GM21390 (cell line): ENCODE measurements around the gene GOLGA6L7.
"Not testable (repeated sequence)": the region's sequence is repeated elsewhere in the genome, so short reads cannot be mapped to it uniquely, and the experiment has no call there.

ENCODE experiments used
- ATAC-seq: cut with Tn5 transposase; IDR thresholded peaks from one replicate; pipeline ENCODE4 v1.9.1; 2021; ENCODE audit not compliant: unreplicated experiment

Gene GOLGA6L7

GRCh38 chr15:28847959-28848358 is 485 bp downstream of the GOLGA6L7 start:
- not testable (repeated sequence) for ATAC-seq

- ATAC-seq: not testable (repeated sequence)
Observed at GRCh38 chr15:28847247-28847646, 1.2 kb downstream of the GOLGA6L7 start.

- not testable (repeated sequence) for ATAC-seq
Observed at GRCh38 chr15:28844147-28844546, 4.3 kb downstream of the GOLGA6L7 start.

- not testable (repeated sequence) for ATAC-seq
Observed at GRCh38 chr15:28843520-28843919, 4.9 kb downstream of the GOLGA6L7 start.

GRCh38 chr15:28842210-28842609 is 6.2 kb downstream of the GOLGA6L7 start:
- not testable (repeated sequence) for ATAC-seq

- not testable (repeated sequence) for ATAC-seq
Observed at GRCh38 chr15:28840285-28840684, 8.2 kb downstream of the GOLGA6L7 start.

GRCh38 chr15:28834957-28835585 is 13.4 kb downstream of the GOLGA6L7 start:
- not testable (repeated sequence) for ATAC-seq

GRCh38 chr15:28831897-28832587 is 16.4 kb downstream of the GOLGA6L7 start:
- ATAC-seq: not testable (repeated sequence)

- ATAC-seq: not testable (repeated sequence)
Observed at GRCh38 chr15:28821420-28821819, 27.0 kb downstream of the GOLGA6L7 start.

- not testable (repeated sequence) for ATAC-seq
Observed at GRCh38 chr15:28819930-28820295, 28.5 kb downstream of the GOLGA6L7 start.

GRCh38 chr15:28819019-28819929 is 29.2 kb downstream of the GOLGA6L7 start:
- not testable (repeated sequence) for ATAC-seq

GRCh38 chr15:28818168-28818567 is 30.3 kb downstream of the GOLGA6L7 start:
- not testable (repeated sequence) for ATAC-seq

- ATAC-seq: not testable (repeated sequence)
Observed at GRCh38 chr15:28814059-28814458, 34.4 kb downstream of the GOLGA6L7 start.

- ATAC-seq: not testable (repeated sequence)
Observed at GRCh38 chr15:28813392-28813791, 35.1 kb downstream of the GOLGA6L7 start.

- ATAC-seq: not testable (repeated sequence)
Observed at GRCh38 chr15:28811852-28812550, 36.4 kb downstream of the GOLGA6L7 start.

GRCh38 chr15:28810444-28810843 is 38.0 kb downstream of the GOLGA6L7 start:
- ATAC-seq: not testable (repeated sequence)

GRCh38 chr15:28808136-28808535 is 40.3 kb downstream of the GOLGA6L7 start:
- ATAC-seq: not testable (repeated sequence)

GRCh38 chr15:28800366-28800765 is 48.1 kb downstream of the GOLGA6L7 start:
- not testable (repeated sequence) for ATAC-seq

GRCh38 chr15:28798234-28798633 is 50.2 kb downstream of the GOLGA6L7 start:
- not testable (repeated sequence) for ATAC-seq

GRCh38 chr15:28794231-28794630 is 54.2 kb downstream of the GOLGA6L7 start:
- not testable (repeated sequence) for ATAC-seq
